GM13977 (cell line): ENCODE measurements around the gene HSPA6.

Experiments
- DNase-seq: peaks from one replicate; pipeline ENCODE4 v3.0.0; 2012; ENCODE audit warnings: low spot score
- in situ Hi-C: fragments of 300-500 bp; cut with MboI; formaldehyde crosslinking; loops from one replicate; pipeline ENCODE4 v1.12.0; 2022; ENCODE audit warnings: low sequenced_read_pairs, low pct_unique_long_range_greater_than_20kb, mixed read lengths, inconsistent platforms; ENCODE audit not compliant: unreplicated experiment
- TF ChIP-seq, protein P1 (sequence below): IDR thresholded peaks from 2 replicates; pipeline ENCODE4 v1.5.1; 2012; ENCODE audit warnings: mild to moderate bottlenecking, control low read depth; ENCODE audit not compliant: insufficient read depth; ENCODE audit errors: extremely low read depth, missing control alignments

HSPA6 gene

DNA sequence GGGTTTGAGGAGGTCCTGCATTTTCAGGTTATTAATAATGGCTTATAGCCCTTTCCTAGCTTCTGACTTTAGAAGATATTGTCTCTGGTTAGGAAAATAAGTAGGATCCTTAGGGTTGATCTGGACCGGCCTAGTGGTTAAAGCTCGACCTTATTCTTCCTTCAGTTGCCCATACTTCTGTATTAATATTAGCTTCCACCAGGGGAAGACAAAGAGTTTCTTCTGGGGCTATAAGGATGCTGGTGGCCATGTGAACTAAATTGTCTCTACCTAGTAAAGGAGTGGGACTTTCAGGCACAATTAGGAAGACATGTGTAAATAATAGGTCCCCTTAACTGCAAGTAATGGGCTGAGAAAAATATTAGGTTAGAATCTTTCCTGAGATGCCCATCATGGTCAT lies 39.7 kb upstream of the HSPA6 start:
- DNase-seq = peak; percentile 43
- in situ Hi-C loops = loop anchor here (10.0 kb wide), 1 partner anchor 260 kb away; the partner anchor contains the start of gene DUSP12

DNA sequence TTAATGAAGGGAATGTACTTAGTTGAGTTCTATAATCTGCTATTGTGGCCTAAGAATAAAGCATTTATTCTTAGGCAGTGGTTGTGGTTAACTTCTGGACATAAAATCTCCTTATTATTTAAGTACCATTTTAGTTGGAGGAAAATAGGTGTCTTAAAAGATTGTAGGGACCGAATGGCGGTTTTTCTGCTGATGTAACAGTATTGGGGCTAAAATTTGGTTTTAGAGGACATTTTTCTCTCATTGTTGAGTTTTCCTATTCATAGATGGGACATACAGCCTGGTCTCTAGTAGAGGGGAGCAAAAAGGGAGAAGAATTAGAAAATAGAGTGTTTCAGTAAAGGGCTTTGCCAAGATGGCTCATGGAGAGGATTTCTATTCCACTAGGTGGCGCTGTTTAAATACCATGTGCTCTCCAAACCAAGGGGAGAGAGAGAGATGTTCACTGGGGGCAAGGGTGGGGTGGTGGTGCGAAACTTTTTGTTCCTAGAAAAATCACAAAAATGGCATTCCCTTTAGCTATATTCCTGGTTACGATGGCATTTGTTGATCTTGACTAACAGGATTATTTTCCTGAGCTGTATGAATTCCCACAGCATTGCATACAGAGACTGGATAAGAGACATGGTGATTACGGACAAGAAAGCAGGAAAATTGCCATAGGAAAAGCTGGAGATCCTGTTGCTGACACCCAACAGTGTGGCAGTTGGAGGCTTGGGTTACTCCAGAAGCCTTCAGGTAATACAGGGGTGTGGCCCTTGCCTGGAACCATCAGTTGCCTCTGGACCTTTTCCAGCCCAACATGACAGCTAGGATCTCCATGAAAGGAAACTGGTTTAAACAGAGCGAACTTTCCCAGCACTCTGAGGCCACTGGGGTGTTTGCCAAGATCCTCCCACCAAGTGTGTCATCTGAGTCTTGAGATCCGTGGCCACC lies 37.3 kb upstream of the HSPA6 start:
- peak; percentile 71 for DNase-seq
- in situ Hi-C loops = loop anchor here (10.0 kb wide), 1 partner anchor 258 kb away; the partner anchor contains the start of gene DUSP12
- TF ChIP-seq, protein P1, sequence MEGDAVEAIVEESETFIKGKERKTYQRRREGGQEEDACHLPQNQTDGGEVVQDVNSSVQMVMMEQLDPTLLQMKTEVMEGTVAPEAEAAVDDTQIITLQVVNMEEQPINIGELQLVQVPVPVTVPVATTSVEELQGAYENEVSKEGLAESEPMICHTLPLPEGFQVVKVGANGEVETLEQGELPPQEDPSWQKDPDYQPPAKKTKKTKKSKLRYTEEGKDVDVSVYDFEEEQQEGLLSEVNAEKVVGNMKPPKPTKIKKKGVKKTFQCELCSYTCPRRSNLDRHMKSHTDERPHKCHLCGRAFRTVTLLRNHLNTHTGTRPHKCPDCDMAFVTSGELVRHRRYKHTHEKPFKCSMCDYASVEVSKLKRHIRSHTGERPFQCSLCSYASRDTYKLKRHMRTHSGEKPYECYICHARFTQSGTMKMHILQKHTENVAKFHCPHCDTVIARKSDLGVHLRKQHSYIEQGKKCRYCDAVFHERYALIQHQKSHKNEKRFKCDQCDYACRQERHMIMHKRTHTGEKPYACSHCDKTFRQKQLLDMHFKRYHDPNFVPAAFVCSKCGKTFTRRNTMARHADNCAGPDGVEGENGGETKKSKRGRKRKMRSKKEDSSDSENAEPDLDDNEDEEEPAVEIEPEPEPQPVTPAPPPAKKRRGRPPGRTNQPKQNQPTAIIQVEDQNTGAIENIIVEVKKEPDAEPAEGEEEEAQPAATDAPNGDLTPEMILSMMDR = peak; percentile 77

More for the DNA sequence above, 39.7 kb upstream of the HSPA6 start:
- TF ChIP-seq, protein P1 = peak; percentile 46

DNA sequence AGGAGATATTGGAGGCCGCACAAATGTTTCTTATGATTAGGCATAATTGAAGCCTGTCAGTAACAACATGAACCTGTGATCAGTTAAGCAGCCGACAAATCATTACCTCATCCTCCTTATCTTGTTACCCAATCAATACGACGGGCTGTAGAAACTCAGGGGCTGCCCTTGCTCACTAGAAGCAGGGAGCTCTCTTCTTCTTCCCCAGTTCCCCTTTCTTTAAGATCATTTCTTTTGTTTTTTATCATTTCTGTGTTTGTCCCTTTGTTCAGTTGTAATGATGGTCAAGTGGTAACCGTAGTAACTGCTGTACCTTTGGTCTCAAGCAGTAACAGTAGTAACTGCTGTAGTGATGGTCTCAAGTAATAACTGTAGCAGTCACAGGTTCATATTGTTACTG lies 32.9 kb upstream of the HSPA6 start:
- in situ Hi-C loops = no loop called here
- no peak for DNase-seq
- TF ChIP-seq, protein P1 = no peak

DNA sequence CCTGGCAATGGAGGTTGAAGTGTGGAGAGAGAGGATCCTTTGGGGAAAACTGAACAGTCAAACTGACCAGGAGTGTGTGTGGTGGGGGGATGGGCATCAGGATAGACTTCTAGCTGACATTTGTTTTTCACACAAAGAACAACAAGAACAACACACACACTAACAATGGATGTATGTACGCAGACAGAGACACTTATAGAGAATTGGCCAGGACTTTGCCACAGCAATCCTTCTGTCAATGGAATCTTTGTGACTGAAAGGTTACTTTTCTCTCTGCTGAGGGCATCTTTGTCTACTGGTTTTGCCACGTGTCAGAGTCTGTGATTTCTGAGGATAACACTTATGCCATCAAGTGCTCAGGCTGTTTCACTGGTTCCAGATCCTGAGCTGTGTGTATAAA lies 31.5 kb upstream of the HSPA6 start:
- TF ChIP-seq, protein P1 = no peak
- DNase-seq = no peak
- in situ Hi-C loops = no loop called here

DNA sequence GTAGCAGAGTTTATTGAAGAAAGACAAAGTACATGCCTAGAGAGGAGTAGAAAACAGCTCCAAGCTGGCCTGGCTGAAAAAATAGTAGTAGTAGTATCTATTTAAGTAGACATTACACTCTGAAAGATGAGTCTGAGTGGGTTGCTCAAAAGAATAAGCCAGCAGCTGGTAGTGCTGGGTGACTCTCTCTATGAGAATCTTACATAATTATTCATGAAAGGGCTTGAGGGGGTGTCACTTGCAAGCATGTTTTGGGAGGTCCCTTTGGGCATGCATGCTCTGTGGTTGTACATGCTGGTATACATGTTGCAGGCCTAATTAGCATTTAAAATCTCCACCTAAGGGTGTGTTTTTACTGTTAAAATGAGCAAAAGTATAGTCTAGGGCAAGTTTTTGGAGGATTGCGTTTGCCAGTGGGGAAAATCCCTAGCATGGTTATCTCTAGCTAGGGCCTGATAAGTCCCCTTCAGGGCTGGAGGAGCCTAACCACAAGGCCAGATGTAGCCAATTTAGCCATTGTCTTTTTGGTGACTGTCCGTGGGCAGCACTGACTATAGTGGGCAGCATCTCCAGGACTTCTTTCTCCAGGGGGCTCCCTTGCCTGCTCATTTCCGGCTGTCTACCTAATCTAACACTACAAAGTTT lies 30.1 kb upstream of the HSPA6 start:
- no peak for DNase-seq
- TF ChIP-seq, protein P1 = no peak
- in situ Hi-C loops = no loop called here

DNA sequence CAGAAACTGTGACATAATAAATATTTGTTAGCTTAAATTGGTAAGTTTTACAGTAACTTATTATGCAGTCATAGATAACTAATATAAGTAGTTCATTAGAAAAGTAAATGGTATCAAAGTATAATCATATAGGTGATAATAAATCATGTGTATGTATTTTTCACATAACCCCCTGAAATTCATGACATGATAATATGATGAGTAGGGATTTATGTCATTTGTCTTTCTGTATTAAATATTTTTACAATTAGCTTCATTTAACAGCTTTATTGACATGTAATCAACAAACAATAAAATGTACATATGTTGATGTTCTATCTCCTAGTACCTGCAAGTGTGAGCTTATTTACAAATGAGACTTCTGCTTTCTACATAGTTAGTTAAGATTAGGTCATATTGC lies 28.9 kb upstream of the HSPA6 start:
- DNase-seq = no peak
- in situ Hi-C loops = no loop called here
- TF ChIP-seq, protein P1 = no peak
